ENCODE results near the gene LRRC38.

Gene LRRC38

GRCh38 chr1:13432251-13432650 is 81.6 kb downstream of the LRRC38 start:
- Histone ChIP-seq H3K9me2 (replicated peaks; ENCODE audit: insufficient read depth, low read length) (no peaks in the 10 kb centered on the region), H3K27ac (ENCODE audit: low read depth, low read length) (no peak overlapping the region), H3K4me2 (ENCODE audit: low read depth, low read length, poor library complexity, severe bottlenecking) (no peak overlapping the region), H3K36me3 (ENCODE audit: low read length) (no peaks in the 10 kb centered on the region), H3K79me2 (ENCODE audit: insufficient read depth, low read length) (no peaks in the 10 kb centered on the region), H3K9ac (ENCODE audit: low read length) (no peak overlapping the region), H3K4me3 (ENCODE audit: insufficient read depth, low read length, poor library complexity, severe bottlenecking) (no peak overlapping the region), H3K27me3 (ENCODE audit: low read length) (no peaks in the 10 kb centered on the region), H2AFZ (ENCODE audit: low read depth, low read length, severe bottlenecking) (no peak overlapping the region), H3F3A (ENCODE audit: insufficient read depth) (no peaks in the 10 kb centered on the region), H3K9me3 (ENCODE audit: insufficient read depth, low read length) (no peaks in the 10 kb centered on the region), H4K20me1 (ENCODE audit: low read depth, low read length) (no peaks in the 10 kb centered on the region)
- TF ChIP-seq EZH2phosphoT487 (conservative IDR thresholded peaks at IDR 0.05; ENCODE audit: low read length), result no peak
- TF ChIP-seq CTCF (IDR thresholded peaks at IDR 0.05; ENCODE audit: insufficient read depth, low read length, poor library complexity, severe bottlenecking), result no peak

GRCh38 chr1:13430495-13430894 is 83.3 kb downstream of the LRRC38 start:
- no peak overlapping the region for H3K4me2 ChIP-seq (ENCODE audit: low read depth, low read length, poor library complexity, severe bottlenecking)
- no peaks in the 10 kb centered on the region for H3F3A ChIP-seq (ENCODE audit: insufficient read depth)
- TF ChIP-seq CTCF (IDR thresholded peaks at IDR 0.05; ENCODE audit: insufficient read depth, low read length, poor library complexity, severe bottlenecking) (no peak), EZH2phosphoT487 (conservative IDR thresholded peaks at IDR 0.05; ENCODE audit: low read length) (no peak)
- no peaks in the 10 kb centered on the region for H3K36me3 ChIP-seq (ENCODE audit: low read length)
- H3K9ac ChIP-seq (ENCODE audit: low read length), result no peak overlapping the region
- H3K4me3 ChIP-seq (ENCODE audit: insufficient read depth, low read length, poor library complexity, severe bottlenecking), result no peak overlapping the region
- H4K20me1 ChIP-seq (ENCODE audit: low read depth, low read length), result no peaks in the 10 kb centered on the region
- no peaks in the 10 kb centered on the region for H3K79me2 ChIP-seq (ENCODE audit: insufficient read depth, low read length)
- H3K9me3 ChIP-seq (ENCODE audit: insufficient read depth, low read length), result no peaks in the 10 kb centered on the region
- H3K9me2 ChIP-seq (replicated peaks; ENCODE audit: insufficient read depth, low read length), result no peaks in the 10 kb centered on the region
- no peak overlapping the region for H3K27ac ChIP-seq (ENCODE audit: low read depth, low read length)
- H2AFZ ChIP-seq (ENCODE audit: low read depth, low read length, severe bottlenecking), result no peak overlapping the region
- no peaks in the 10 kb centered on the region for H3K27me3 ChIP-seq (ENCODE audit: low read length)

Data from SU-DHL-6 (cell line).